ENCODE results near the gene KLHL20. TPM values are rescaled to one million over a fixed set of nuclear protein-coding genes. Genes with fewer than 3 reads are reported as not detected.
"Not testable (repeated sequence)": the region's sequence is repeated elsewhere in the genome, so short reads cannot be mapped to it uniquely, and the experiment has no call there.

KLHL20 gene
- total RNA-seq, 1 experiment from 2014 or later: 13.4 TPM

DNA sequence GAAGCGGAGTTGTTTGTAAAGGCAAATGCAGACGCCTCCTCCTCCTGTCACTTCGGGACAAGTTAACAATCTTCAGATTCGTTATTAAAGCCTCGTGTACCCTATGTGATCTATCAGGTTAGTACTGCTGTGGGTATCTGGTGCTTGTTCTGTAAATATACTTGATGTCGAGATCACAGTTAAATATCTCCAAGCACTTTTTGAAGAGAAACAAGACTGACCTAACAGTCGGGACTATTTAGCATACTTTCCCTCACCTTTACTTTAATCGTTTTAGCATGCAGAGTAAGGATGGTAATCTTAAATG is 710 bp downstream of the KLHL20 start:
- DNase-seq: no peak
- H3K36me3 ChIP-seq (replicated peaks; ENCODE audit: control insufficient read depth, insufficient read depth, low read length): no peaks in the 10 kb centered on the region
- peak overlapping the region; percentile 70 for H3K4me3 ChIP-seq (ENCODE audit: insufficient read depth, low read depth, low read length)
- H3K27me3 ChIP-seq (ENCODE audit: control insufficient read depth, insufficient read depth, low read length): peaks cover 4% of the 10 kb centered on the region

DNA sequence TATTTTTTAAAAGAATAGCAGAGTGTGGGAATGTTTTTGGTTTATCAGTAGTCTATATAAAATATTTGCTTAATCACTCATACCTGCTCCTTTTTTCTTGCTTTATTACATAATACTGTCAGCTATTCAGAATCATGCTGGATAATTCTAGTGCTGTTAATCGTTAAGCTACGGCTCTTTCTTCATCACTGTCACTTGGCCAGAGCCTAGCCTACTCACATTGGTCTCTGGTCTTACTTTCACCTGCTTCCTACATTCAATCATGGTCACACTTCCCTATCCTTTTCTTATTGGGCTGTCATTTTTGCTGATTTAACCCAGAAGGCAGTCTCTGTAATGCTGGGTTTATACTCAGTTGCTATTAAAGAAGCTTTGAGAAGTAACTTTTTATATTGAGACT is 2.5 kb downstream of the KLHL20 start:
- DNase-seq: no peak

DNA sequence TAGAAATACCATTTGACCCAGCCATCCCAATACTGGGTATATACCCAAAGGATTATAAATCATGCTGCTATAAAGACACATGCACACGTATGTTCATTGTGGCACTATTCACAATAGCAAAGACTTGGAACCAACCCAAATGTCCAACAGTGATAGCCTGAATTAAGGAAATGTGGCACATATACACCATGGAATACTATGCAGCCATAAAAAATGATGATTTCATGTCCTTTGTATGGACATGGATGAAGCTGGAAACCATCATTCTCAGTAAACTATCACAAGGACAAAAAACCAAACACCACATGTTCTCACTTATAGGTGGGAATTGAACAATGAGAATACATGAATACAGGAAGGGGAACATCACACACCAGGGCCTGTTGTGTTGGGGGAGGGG is 16.6 kb downstream of the KLHL20 start:
- not testable (repeated sequence) for H3K4me3 ChIP-seq (ENCODE audit: insufficient read depth, low read depth, low read length); H3K27me3 ChIP-seq (ENCODE audit: control insufficient read depth, insufficient read depth, low read length); DNase-seq; H3K36me3 ChIP-seq (replicated peaks; ENCODE audit: control insufficient read depth, insufficient read depth, low read length)

More for the DNA sequence above, 2.5 kb downstream of the KLHL20 start:
- Histone ChIP-seq H3K27me3 (ENCODE audit: control insufficient read depth, insufficient read depth, low read length) (peaks cover 2% of the 10 kb centered on the region; the same call in 1 of the 2 replicates), H3K36me3 (replicated peaks; ENCODE audit: control insufficient read depth, insufficient read depth, low read length) (no peaks in the 10 kb centered on the region), H3K4me3 (ENCODE audit: insufficient read depth, low read depth, low read length) (no peak overlapping the region)

DNA sequence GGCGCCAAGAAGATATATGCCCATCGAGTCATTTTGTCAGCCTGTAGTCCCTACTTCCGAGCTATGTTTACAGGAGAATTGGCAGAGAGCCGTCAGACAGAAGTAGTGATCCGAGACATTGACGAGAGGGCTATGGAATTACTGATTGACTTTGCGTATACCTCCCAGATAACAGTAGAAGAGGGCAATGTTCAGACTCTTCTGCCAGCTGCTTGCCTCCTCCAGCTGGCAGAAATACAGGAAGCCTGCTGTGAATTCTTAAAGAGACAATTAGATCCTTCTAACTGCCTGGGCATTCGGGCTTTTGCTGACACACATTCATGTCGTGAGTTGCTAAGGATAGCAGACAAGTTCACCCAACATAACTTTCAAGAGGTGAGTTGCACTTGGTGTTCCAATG is 19.1 kb downstream of the KLHL20 start:
- DNase-seq: no peak
- H3K27me3 ChIP-seq (ENCODE audit: control insufficient read depth, insufficient read depth, low read length): no peaks in the 10 kb centered on the region
- H3K36me3 ChIP-seq (replicated peaks; ENCODE audit: control insufficient read depth, insufficient read depth, low read length): peaks cover 2% of the 10 kb centered on the region; the same call in 1 of the 2 replicates
- H3K4me3 ChIP-seq (ENCODE audit: insufficient read depth, low read depth, low read length): no peak overlapping the region

DNA sequence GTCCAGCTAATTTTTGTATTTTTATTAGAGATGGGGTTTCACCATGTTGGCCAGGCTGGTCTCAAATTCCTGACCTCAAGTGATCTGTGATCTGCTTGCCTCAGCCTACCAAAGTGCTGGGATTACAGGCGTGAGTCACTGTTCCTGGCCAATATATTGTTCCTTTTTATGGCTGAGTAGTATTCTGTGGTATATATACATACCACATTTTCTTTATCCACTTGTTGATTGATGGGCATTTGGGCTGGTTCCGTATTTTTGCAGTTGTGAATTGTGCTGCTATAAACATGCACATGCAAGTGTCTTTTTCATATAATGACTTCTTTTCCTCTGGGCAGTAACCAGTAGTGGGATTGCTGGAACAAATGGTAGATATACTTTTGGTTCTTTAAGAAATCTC is 21.3 kb downstream of the KLHL20 start:
- not testable (repeated sequence) for H3K4me3 ChIP-seq (ENCODE audit: insufficient read depth, low read depth, low read length); H3K27me3 ChIP-seq (ENCODE audit: control insufficient read depth, insufficient read depth, low read length); H3K36me3 ChIP-seq (replicated peaks; ENCODE audit: control insufficient read depth, insufficient read depth, low read length); DNase-seq

DNA sequence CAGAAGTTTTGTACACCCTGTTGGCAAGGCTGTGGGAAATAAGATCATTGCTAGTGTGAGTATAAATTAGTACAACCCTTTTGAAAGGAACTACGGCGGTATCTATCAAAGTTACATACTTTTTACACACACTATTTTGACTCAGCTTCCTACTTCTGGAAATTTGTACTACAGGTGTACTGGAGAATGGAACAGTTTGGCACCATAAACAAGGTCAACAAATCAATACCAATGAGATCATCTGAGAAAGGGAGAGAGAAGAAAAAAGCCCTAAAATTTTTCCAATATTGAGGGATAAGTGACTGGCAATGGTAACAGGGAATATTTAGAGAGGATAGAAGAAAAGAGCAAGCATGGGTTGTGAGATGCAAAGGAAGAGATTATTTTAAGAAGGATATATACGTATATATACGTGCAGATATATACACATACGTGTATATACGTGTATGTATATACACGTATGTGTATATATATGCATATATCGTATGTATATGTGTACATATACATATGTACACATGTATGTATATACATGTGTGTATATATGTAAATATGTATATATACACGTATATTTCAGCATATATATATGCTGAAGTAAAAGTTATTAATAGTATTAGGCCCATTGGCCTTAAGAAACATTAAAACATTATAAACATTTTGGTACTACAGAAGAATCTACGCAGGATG is 27.6 kb downstream of the KLHL20 start:
- Histone ChIP-seq H3K27me3 (ENCODE audit: control insufficient read depth, insufficient read depth, low read length) (no peaks in the 10 kb centered on the region), H3K4me3 (ENCODE audit: insufficient read depth, low read depth, low read length) (no peak overlapping the region), H3K36me3 (replicated peaks; ENCODE audit: control insufficient read depth, insufficient read depth, low read length) (no peaks in the 10 kb centered on the region)
- no peak for DNase-seq

DNA sequence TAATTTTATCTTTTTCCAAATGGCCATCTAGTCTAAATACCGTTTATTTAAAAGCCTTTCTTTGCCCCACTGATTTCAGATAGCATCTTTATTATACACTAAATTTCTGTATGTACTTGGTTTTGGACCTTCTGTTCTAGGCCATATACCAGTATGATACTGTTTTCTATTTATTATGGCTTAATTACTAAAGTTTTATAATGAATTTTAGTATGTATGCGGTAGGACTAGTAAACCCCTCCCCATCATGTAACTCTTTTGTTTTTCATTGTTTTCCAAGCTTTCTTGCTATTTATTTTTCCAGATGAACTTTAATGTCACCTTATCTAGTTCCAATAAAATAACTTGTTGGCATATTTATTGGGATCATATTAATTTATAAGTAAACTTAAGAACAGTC is 29.9 kb downstream of the KLHL20 start:
- no peak for DNase-seq
- no peaks in the 10 kb centered on the region for H3K36me3 ChIP-seq (replicated peaks; ENCODE audit: control insufficient read depth, insufficient read depth, low read length)

DNA sequence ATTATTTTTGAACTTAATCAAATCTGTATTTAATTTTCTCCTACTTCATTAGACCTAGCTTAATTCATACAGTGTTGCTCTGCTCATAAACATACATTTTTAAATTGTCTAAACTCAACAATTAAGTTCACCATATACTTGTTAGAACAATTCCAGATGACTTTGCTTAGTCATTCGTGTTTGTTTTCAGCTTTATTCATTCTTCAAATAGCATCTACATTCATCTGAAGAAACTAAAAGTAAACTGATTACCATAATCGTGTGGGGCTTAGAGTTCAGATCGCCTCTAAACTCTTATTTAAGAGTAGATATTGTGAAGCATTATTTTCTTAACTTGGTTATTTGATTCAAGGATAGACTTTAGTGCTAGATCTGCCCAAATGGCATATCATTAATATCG is 34.4 kb downstream of the KLHL20 start:
- DNase-seq: no peak
- Histone ChIP-seq H3K36me3 (replicated peaks; ENCODE audit: control insufficient read depth, insufficient read depth, low read length) (no peaks in the 10 kb centered on the region), H3K27me3 (ENCODE audit: control insufficient read depth, insufficient read depth, low read length) (no peaks in the 10 kb centered on the region), H3K4me3 (ENCODE audit: insufficient read depth, low read depth, low read length) (no peak overlapping the region)

More for the DNA sequence above, 29.9 kb downstream of the KLHL20 start:
- Histone ChIP-seq H3K27me3 (ENCODE audit: control insufficient read depth, insufficient read depth, low read length) (no peaks in the 10 kb centered on the region), H3K4me3 (ENCODE audit: insufficient read depth, low read depth, low read length) (no peak overlapping the region)

DNA sequence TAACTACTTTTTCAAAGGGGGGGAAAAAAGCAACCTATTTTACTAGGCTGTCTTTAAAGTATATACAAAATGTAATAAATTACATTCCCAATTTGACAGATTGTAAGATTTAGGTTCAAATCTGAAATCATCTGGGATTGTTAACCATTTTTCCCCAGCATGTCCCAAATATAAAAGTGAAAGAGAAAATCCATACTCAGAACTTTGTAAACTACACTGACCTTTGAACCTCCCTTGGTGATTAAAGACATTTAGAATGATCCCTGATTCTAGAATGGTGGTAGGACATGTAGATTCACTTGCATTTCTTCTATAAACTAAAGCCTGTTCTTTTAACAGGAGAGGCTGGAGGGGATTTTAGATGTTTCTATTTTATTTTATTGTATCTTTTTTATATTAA is 39.0 kb downstream of the KLHL20 start:
- Histone ChIP-seq H3K36me3 (replicated peaks; ENCODE audit: control insufficient read depth, insufficient read depth, low read length) (peaks cover 3% of the 10 kb centered on the region; the same call in 1 of the 2 replicates), H3K4me3 (ENCODE audit: insufficient read depth, low read depth, low read length) (no peak overlapping the region), H3K27me3 (ENCODE audit: control insufficient read depth, insufficient read depth, low read length) (no peaks in the 10 kb centered on the region)
- DNase-seq: no peak

DNA sequence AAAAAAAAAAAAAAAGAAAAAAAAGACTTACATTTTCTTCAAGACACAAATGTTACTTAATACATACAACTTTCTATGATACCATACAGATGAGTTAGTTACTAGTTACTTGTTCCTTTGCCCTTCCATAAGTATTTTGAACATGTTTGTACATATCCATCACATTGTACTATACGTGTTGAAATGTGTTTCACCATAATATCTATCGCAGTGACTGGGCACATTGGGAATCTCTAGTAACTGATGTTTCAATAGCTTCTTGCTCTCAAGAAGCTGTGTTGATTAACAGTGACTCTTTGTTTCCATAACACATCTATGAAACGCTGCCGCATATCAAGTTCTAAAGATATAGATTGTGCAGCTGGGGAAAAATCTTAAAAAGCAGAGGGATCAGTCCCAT is 42.9 kb downstream of the KLHL20 start:
- no peak for DNase-seq
- Histone ChIP-seq H3K4me3 (ENCODE audit: insufficient read depth, low read depth, low read length) (no peak overlapping the region), H3K27me3 (ENCODE audit: control insufficient read depth, insufficient read depth, low read length) (no peaks in the 10 kb centered on the region), H3K36me3 (replicated peaks; ENCODE audit: control insufficient read depth, insufficient read depth, low read length) (peaks cover 3% of the 10 kb centered on the region; the same call in 1 of the 2 replicates)

DNA sequence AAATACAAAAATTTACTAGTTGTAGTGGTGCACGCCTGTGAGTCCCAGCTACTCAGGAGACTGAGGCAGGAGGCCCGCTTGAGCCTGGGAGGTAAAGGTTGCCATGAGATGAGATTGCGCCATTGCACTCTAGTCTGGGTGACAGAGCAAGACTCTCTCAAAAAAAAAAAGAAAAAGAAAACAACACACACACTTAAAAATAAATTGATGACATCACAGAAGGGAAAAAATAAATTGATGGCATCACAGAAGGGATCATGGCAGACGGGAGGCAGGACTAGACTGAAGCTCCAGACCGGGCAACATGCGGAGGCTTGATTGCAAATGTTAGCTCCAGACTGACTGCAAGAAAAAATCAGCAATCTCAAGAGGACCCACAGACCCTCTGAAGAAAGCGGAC is 43.3 kb downstream of the KLHL20 start:
- DNase-seq: no peak
- peaks cover 3% of the 10 kb centered on the region; the same call in 1 of the 2 replicates for H3K36me3 ChIP-seq (replicated peaks; ENCODE audit: control insufficient read depth, insufficient read depth, low read length)
- H3K27me3 ChIP-seq (ENCODE audit: control insufficient read depth, insufficient read depth, low read length): no peaks in the 10 kb centered on the region
- H3K4me3 ChIP-seq (ENCODE audit: insufficient read depth, low read depth, low read length): no peak overlapping the region

DNA sequence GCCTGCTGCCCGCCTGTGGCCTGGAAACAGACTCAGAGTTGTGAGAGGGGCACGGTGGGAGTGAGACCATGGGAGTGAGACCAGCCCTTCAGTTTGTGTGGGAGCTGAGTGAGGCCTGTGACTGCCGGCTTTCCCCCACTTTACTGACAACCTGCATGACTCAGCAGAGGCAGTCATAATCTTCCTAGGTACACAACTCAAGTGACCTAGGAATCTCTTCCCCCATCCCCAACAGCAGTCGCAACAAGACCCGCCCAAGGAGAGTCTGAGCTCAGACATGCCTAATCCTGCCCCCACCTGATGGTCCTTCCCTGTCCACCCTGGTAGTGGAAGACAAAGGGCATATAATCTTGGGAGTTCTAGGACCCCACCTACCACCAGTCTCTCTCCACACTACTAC is 44.2 kb downstream of the KLHL20 start:
- H3K36me3 ChIP-seq (replicated peaks; ENCODE audit: control insufficient read depth, insufficient read depth, low read length): peaks cover 3% of the 10 kb centered on the region; the same call in 1 of the 2 replicates
- no peak for DNase-seq
- H3K27me3 ChIP-seq (ENCODE audit: control insufficient read depth, insufficient read depth, low read length): no peaks in the 10 kb centered on the region
- H3K4me3 ChIP-seq (ENCODE audit: insufficient read depth, low read depth, low read length): no peak overlapping the region

DNA sequence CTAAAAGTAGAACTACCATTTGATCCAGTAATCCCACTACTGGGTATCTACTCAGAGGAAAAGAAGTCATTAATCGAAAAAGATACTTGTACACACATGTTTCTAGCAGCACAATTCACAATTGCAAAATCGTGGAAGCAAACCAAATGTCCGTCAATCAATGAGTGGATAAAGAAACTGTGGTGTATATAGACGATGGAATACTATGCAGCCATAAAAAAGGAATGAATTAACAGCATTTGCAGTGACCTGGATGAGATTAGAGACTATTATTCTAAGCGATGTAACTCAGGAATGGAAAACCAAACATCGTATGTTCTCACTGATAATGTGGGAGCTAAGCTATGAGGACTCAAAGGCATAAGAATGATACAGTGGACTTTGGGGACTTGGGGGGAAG is 49.5 kb downstream of the KLHL20 start:
- not testable (repeated sequence) for H3K4me3 ChIP-seq (ENCODE audit: insufficient read depth, low read depth, low read length); H3K27me3 ChIP-seq (ENCODE audit: control insufficient read depth, insufficient read depth, low read length); H3K36me3 ChIP-seq (replicated peaks; ENCODE audit: control insufficient read depth, insufficient read depth, low read length); DNase-seq

DNA sequence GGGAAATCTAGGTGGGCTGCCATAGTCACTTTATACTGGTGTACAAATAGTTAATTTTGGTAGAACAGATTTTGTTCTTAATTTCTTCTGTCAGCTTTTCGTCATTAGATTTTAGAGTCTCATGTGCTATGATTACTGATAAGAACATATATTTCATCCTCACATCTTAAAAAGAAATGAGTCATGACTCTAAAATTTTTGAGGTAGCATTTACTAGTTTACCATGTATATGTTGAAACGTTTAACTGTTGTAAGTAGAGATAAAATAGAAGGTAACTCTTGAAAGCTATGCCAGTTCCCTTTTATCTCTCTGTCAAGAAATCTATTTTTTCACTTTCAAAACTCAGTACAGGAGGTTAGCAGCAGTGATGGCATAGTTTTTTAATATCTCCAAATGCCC is 53.4 kb downstream of the KLHL20 start:
- no peaks in the 10 kb centered on the region for H3K36me3 ChIP-seq (replicated peaks; ENCODE audit: control insufficient read depth, insufficient read depth, low read length)
- DNase-seq: no peak
- no peak overlapping the region for H3K4me3 ChIP-seq (ENCODE audit: insufficient read depth, low read depth, low read length)
- no peaks in the 10 kb centered on the region for H3K27me3 ChIP-seq (ENCODE audit: control insufficient read depth, insufficient read depth, low read length)

DNA sequence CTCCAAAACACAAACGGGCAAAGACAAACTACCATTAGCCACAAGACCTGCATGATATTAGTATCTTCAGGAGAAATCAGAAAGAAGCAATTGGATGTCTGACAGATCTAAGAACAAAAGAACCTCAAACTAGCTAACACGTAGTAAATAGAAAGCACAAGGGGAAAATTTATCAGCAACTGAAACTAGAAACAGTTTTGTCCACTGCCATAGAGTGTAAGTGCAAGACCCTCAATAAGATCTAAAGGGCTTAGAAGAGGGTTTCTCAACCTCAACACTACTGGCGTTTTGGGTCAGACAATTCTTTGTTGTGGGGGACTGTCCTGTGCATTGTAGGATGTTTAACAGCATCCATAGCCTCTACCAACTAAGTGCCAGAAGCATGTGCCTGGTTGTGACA is 54.0 kb downstream of the KLHL20 start:
- DNase-seq: no peak
- no peaks in the 10 kb centered on the region for H3K36me3 ChIP-seq (replicated peaks; ENCODE audit: control insufficient read depth, insufficient read depth, low read length)
- H3K4me3 ChIP-seq (ENCODE audit: insufficient read depth, low read depth, low read length): no peak overlapping the region
- H3K27me3 ChIP-seq (ENCODE audit: control insufficient read depth, insufficient read depth, low read length): no peaks in the 10 kb centered on the region

DNA sequence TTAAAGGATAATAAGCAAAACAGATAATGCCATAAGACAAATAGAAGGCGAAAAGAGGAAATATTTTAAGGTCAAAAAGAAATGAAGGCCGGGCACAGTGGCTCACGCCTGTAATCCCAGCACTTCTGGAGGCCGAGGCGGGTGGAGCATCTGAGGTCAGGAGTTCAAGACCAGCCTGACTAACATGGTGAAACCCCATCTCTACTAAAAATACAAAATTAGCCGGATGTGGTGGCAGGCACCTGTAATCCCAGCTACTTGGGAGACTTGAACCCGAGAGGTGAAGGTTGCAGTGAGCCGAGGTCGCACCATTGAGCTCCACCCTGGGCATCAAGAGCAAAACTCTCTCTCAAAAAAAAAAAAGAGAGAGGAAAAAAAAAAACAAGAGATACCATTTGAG is 55.5 kb downstream of the KLHL20 start:
- not testable (repeated sequence) for H3K36me3 ChIP-seq (replicated peaks; ENCODE audit: control insufficient read depth, insufficient read depth, low read length); H3K4me3 ChIP-seq (ENCODE audit: insufficient read depth, low read depth, low read length); H3K27me3 ChIP-seq (ENCODE audit: control insufficient read depth, insufficient read depth, low read length); DNase-seq
